GM21723 (cell line): ENCODE measurements around the gene TDG.

ENCODE experiments used
- ATAC-seq: cut with Tn5 transposase; IDR thresholded peaks from one replicate; pipeline ENCODE4 v1.9.1; 2021; ENCODE audit warnings: mild to moderate bottlenecking, moderate library complexity; ENCODE audit not compliant: unreplicated experiment

TDG gene

DNA sequence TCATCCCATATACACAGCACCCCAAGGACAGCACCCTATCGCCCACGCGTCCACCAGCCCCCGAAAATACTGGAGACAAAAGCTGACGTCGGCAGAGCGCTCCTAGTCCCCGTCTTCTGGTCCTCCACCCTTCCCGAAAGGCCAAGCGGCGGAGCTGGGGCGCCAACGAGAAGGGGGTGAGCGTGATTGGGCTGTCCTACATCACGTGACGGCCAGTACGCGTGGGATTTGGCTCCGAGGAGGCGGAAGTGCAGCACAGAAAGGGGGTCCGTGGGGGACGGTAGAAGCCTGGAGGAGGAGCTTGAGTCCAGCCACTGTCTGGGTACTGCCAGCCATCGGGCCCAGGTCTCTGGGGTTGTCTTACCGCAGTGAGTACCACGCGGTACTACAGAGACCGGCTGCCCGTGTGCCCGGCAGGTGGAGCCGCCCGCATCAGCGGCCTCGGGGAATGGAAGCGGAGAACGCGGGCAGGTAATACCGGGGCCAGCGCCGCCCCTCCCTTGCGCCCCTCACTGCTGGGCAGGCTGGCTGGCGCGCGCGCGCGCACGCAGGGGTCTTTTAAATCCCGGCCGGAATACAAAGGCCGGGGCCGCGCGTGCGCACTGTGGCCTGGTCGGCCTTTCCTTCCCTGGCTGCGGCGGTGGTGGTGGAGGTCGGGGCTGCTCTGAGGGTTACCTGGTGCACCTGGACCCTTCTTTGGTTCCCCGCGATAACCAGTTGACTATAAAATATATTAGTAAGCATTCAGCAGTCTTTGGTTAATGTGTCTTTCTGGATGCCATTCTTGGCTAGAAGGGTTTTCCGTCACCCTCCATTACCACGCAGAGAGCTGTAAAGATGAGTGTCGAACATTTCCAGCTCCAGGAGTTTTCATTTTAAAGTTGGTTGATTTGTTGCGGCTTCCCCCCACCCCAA is at the start of gene TDG:
TDG (plus strand) TSS at position 283 of the 915 bp plus-strand sequence; CDS start at position 449, 166 bp downstream.
- peak; percentile 88 for ATAC-seq

DNA sequence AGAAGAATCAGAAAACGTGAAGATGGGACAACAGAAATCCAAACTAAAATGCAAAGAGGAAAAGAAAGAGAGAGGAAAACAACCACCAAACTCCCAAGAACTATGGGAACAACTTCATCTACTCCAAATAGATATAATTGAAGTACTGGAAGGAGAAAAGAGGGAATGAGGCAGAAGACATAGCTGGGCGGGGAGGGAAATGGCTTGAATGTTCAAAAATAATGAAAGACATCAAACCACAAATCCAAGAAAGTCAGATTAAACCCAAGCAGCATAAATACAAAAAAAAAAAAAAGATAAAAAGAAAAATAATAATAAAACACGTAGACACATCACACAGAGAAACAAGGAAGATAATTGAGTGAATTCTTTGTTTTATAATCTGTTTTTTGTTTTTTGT is 47.8 kb upstream of the TDG start:
- ATAC-seq, result no peak

DNA sequence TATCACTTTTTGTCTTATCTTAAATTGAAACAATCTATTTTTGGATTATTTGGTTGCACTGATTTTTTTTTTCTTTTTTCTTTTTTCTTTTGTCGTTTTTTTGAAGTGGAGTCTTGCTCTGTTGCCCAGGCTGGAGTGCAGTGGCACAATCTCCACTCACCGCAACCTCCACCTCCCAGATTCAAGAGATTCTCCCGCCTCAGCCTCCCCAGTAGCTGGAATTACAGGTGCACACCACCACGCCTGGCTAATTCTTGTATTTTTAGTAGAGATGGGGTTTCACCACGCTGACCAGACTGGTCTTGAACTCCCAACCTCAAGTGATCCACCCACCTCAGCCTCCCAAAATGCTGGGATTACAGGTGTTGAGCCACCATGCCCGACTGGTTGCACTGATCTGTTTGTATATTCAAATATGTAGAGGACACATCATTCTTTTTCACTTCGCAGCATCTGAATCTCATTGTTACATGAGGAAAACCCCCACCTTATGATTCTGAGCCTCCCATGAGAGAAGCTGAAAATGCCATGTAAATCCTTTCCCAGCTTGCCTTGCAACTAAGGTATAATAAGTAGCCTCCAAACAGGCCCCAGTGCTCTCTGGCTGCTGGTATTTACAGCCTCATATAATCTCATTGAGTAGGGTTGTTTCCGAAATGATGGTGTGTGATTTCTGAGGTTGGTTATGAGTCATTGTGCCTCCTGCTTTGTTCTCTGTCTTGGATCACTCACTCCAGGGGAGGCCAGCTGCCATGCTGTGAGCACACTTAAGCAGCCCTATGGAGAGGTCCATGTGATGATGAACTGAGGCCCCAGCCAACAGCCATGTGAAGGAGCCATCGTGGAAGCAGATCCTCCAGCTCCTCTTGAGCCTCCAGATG is 40.7 kb upstream of the TDG start:
- ATAC-seq, result peak; percentile 38

DNA sequence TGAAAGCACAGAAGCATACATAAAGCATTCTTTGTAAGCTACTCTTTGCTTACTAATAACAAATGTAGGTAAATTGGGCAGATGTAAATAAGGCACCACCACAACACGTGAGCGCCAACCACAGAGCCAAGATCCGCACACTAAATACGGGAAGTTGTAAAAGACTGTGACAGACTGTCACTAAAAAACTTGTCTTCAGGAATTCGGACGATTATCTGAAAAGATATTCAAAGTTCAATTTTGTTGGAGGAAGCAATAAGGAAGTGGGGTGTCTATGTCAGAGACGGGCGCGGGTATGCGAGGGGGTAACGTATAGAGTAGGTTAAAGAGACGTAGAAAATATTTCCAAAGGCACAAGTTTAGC is 37.0 kb upstream of the TDG start:
- ATAC-seq, result peak; percentile 20

DNA sequence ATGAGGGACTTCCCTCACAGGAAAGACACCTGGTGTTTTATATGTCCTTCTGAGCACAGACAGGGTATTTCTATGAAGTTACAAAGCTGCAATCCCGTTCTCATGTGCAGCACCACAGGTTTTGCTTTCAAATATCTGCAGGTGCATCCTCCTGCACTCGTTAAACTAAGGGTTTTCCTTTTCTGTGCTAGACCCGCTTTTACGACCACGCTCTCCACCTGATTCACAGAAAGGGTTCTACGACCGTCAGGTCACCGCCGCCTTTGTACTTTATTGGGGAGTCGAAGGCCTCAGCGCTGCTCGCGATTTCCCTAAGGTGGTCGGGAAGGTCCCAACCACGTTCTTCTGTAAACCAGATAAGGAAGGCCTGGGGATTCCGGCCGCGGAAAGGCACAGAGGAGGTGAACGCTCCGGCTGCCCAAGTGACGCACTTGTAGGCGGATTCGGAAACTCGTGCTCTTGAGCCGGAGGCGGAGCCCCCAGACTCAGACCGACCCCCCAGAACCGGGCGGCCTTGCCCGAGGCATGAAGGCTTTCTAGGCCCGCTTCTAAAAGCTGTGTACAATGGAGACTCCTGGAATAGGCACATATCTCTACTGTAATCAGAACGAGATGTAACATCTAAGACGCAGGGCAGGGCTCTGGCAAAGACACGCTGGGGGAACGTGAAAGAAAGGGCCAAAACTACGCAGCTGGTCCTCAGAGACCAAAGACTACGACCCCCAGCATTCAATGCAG is 36.5 kb upstream of the TDG start:
- peak; percentile 30 for ATAC-seq

DNA sequence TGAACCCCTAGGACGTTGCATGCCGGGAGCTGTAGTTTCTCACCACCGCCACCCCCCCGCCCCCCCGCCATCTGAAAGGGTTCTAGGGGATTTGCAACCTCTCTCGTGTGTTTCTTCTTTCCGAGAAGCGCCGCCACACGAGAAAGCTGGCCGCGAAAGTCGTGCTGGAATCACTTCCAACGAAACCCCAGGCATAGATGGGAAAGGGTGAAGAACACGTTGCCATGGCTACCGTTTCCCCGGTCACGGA is 36.0 kb upstream of the TDG start:
- ATAC-seq, result no peak

DNA sequence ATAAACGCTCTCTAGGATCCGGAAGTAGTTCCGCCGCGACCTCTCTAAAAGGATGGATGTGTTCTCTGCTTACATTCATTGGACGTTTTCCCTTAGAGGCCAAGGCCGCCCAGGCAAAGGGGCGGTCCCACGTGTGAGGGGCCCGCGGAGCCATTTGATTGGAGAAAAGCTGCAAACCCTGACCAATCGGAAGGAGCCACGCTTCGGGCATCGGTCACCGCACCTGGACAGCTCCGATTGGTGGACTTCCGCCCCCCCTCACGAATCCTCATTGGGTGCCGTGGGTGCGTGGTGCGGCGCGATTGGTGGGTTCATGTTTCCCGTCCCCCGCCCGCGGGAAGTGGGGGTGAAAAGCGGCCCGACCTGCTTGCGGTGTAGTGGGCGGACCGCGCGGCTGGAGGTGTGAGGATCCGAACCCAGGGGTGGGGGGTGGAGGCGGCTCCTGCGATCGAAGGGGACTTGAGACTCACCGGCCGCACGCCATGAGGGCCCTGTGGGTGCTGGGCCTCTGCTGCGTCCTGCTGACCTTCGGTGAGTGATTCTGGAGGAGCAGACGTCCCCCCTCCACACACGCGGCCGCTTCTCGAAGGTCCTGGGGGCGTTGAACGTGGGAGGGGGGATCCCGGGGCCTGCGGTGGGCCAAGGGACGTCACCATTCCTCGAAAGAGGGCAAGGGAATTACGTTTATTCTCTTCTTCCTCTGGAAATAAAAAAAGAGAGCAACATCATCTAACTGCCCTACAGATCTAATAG is 35.5 kb upstream of the TDG start, which contains the start of gene HSP90B1:
HSP90B1 (plus strand) TSS at position 377 of the 753 bp plus-strand sequence; CDS start at position 483, 106 bp downstream.
- peak; percentile 65 for ATAC-seq

DNA sequence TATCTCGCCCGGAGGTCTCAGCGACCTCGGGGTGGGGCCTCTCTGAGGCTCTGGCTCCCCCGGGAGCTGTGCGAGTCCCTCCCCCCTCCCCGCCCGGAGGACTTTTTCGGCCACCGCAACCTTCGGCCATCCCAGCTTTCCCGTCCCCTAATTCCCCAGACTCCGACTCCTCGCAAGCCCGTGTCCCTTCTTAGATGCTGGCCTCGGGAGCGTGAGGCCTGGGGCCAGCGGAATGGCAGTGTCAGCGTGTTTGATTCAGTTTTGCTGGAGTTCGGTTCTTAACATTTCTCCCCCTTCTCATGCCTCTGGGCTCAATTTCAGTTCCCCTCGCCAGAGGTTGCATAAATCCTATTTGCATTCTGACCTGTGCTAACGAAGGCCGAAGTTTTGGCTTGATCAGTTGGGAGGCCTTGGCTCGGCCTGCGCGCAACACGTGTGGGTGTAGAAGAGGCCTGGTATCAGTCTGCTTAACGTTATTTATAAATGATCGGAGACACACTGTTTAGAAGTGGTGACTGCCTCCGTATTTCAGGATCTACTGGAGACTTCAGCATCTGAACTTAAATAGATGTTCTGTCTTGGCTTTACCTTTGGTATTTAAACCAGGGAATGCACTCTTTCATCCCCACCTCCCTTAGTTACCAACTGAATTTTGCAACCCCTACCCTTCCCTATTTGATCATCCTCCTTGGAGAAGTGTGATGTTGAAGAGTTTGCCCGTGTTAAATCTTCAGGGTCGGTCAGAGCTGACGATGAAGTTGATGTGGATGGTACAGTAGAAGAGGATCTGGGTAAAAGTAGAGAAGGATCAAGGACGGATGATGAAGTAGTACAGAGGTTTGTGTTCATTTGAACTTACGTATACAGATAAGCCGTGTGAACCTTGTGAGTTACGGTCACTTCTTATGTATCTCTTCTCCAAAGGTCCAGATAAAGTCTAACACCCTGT is 34.6 kb upstream of the TDG start:
- ATAC-seq, result no peak

DNA sequence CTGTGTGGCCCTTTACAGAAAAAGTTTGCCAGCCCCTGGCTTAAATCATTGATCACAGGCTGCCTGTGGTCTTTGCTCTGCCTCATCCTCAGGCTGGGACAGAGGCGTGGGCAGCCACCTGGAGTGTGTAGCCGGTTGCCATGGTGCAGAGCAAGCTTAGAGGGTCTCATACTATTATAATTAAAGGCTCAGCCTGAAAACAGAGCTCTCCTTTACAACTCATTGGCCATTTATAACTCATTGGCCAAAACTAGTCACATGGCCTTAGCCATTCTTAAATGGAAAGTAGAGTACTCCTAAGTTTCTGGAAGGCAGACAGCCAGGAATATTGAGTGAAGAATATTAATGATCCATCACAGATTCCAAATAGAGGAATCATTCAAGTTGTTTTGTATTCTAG is 32.4 kb upstream of the TDG start:
- ATAC-seq, result no peak

DNA sequence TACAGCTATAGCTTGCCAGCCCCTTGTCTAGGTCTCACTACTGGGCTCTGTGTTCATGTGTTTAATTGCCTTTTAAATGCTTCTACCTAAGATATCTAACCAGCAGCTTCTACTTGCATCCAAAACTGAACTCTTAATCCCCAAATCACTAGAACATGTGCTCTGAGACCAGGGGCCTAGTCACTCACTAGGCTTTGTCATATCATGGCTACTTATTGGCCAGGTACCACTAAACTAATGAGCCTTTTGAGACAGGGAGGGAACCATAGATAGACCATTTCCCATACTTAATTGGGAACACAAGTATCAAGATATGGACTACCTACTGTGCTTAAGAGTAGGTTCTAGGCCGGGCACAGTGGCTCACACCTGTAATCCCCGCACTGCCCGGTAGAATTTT is 29.0 kb upstream of the TDG start:
- no peak for ATAC-seq

DNA sequence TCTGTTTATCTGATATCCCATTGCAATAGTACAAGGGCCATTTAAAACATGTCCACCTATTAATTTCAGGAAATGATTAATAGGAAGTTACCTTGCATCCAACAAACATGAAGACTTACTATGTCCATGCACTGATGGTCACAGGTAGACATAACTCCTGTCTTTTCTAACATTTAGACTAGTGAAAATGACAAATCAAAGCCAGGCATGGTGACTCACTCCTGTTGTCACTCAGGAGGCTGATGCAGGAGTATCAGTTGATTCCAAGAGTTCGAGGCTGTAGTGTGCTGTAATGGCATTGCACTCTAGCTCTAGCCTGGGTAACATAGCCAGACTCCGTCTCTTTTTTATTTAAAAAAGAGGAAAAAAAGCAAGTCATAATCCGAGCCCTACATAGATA is 20.7 kb upstream of the TDG start:
- no peak for ATAC-seq

DNA sequence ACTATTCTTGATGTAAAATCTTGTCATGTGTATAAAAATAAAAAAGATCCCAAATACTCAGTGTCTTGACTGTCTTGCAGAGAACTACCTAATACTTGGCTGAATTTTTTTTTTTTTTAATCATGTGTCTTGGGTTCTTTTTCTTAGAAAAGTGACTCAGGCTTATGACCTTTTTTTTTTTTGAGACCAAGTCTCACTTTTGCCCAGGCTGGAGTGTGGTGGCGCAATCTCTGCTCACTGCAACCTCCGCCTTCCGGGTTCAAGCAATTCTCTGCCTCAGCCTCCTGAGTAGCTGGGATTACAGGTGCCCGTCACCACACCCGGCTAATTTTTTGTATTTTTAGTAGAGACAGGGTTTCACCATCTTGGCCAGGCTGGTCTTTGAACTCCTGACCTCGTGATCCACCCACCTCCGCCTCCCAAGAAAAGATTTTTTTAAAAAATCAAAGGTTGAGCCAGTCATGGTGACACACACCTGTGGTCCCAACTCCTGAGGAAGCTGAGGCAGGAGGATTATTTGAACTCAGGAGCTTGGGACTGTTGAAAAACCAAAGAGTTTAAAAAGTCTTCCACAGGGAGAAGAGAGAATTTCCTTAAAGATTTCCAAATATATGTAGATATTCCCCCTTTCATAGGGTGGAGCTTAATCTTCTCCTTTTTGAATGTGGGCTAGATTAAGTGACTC is 17.7 kb upstream of the TDG start:
- no peak for ATAC-seq

DNA sequence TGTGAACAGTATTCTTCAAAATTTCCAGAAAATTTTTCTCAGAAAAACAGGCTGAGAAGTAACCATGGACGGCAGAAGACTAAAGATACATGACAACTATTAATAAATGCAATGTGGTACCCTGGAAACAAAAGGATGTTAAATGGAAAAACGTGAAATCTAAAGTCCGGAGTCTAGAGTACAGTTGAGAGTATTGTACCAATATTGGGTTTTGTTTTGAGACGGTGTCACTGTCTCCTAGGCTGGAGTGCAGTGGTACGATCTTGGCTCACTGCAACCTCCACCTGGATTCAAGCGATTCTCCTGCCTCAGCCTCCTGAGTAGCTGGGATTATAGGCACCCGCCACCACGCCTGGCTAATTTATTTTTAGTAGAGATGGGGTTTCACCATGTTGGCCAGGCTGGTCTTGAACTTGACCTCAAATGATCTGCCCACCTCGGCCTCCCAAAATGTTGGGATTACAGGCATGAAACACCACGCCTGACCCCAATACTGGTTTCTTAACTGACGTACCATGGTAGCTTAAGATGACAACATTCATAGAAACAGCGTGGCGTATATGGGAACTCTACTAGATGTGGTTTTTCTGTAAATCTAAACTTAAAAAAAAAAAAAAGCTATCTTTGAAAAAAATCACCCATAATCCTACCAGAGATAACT is 16.8 kb upstream of the TDG start:
- ATAC-seq, result no peak

DNA sequence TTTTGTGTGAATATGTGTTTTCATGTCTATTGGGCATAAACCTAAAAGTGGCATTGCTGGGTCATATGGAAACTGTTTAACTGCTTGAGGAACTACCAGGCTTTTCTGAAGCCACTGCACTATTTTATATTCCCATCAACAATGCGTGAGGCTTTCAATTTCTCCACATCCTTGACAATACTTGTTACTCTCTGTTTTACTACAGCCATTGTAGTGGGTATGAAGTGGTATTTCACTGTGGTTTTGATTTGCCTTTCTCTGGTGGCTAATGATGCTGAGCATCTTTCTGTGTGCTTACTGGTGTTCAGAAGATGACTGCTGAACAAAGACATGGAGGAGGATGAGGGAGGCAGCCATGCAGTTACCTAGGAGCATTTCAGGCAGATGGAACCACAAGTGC is 13.2 kb upstream of the TDG start:
- ATAC-seq, result no peak

DNA sequence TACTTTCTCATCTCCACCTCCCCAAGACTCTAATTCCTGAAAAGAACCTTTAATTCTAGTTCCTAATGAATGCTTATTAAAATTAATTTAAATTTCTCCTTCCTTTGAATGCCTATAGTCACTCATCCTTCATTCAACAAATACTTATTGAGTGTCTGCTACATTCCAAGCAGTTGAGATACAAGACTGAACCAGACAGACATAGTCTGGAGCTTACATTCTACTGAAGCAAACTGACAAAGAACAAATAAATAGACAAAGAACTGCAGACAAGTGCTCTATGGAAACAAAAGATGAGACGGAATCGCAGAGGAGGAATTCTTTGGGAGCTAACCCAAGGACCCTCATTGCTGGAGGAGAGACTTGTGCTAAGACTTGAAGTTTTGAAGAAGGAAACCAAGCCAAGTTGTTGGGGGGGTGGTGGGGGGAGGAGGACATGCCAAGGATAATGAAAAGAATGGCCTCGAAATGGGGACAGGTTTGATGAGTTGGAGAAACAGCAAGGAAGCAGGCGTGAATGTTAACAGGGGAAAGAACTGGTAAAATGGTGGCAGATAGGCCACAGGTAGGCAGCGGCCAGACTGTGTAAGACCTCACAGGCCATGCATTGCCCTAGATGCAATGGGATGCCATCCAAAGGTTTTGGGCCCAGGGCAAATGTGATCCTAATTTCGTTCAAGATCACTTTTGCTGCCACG is 9.7 kb upstream of the TDG start:
- no peak for ATAC-seq

DNA sequence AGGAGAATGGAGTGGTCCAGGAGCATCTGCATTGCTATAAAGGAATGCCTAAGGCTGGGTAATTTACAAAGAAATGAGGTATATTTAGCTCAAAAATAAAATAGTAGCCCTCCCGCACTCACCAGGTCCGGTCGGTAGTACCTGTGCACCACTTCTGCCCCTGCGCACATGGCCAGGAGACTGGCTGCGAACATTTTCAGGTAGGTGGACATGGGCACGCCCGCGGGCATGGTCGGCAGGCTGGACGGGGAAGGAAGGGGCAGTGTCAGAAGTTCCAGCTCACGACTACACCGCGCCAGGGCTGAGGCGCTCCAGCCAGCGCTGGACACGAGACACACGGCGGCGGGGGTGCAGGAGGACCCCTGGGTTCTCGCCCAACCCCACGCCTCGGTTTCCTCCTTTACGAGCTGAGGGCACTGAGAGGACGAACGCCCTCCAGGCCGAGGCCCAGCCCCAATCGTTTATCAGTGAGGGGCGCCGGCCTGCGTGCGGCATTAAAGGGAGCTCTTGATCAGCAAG is 9.1 kb upstream of the TDG start:
- peak; percentile 39 for ATAC-seq

DNA sequence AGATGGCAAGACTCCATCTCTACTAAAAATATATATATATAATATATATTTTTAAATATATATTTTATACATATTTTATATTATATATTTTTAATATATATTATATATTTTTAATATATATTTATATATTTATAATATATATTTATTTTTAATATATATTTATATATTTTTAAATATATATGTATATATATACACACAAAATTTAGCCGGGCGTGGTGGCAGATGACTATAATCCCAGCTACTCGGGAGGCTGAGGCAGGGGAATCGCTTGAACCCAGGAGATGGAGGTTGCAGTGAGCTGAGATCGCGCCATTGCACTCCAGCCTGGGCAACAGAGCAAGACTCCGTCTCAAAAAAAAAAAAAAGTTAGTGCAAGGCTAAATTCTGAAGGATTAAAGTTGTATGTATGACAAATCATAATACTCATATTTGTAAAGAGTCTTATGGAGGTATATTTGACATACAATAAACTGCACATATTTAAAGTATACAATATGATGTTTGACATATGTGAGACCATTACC is 7.7 kb upstream of the TDG start:
- ATAC-seq, result no peak
